GM19455 (cell line): Measurements from ENCODE around the gene S100A8.
"Not testable (repeated sequence)": the region's sequence is repeated elsewhere in the genome, so short reads cannot be mapped to it uniquely, and the experiment has no call there.

ENCODE experiments used
- ATAC-seq: cut with Tn5 transposase; IDR thresholded peaks from one replicate; pipeline ENCODE4 v1.9.1; 2021; ENCODE audit not compliant: unreplicated experiment

The S100A8 gene

GRCh38 chr1:153349363-153350320, 41.2 kb downstream of the S100A8 start:
- ATAC-seq = no peak

GRCh38 chr1:153348511-153349362, 42.1 kb downstream of the S100A8 start, which contains the start of gene PGLYRP4:
PGLYRP4 (minus strand) TSS chr1:153348841; CDS start chr1:153347932, 909 bp downstream.
- ATAC-seq = no peak

- ATAC-seq = no peak
Measured at GRCh38 chr1:153347856-153348255, 43.0 kb downstream of the S100A8 start.

- not testable (repeated sequence) for ATAC-seq
Measured at GRCh38 chr1:153347049-153347448, 43.8 kb downstream of the S100A8 start.

DNA sequence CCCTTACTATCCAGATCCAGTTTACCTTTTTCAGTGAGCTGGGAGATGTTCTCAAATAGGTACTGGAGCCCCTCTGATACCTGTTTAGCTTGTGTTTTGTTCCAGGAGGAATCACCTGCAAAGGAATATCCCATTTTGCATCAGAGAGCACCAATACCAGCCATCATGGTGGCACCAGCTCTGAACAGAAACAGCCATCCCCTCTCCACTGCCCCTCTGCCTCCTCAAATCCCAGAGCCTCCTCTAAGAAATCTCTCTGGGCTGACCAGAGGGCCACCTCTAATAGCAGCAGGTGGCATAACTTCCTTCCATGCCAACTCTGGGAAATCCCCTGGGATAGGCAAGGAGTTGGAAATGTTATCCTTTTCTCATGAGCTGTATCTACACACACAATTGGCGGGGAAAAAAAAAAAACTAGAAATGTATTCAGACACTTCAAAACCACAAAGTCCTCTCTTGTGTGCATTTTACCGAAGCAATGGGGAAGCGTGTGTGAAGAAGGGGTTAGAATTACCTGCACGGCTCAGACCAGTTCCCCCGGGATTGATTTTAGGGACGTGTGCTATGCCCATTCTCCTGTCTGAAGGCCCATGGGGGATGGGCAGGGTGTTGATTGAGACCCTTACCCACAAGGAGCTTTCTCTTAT, 44.7 kb downstream of the S100A8 start:
- ATAC-seq = no peak

DNA sequence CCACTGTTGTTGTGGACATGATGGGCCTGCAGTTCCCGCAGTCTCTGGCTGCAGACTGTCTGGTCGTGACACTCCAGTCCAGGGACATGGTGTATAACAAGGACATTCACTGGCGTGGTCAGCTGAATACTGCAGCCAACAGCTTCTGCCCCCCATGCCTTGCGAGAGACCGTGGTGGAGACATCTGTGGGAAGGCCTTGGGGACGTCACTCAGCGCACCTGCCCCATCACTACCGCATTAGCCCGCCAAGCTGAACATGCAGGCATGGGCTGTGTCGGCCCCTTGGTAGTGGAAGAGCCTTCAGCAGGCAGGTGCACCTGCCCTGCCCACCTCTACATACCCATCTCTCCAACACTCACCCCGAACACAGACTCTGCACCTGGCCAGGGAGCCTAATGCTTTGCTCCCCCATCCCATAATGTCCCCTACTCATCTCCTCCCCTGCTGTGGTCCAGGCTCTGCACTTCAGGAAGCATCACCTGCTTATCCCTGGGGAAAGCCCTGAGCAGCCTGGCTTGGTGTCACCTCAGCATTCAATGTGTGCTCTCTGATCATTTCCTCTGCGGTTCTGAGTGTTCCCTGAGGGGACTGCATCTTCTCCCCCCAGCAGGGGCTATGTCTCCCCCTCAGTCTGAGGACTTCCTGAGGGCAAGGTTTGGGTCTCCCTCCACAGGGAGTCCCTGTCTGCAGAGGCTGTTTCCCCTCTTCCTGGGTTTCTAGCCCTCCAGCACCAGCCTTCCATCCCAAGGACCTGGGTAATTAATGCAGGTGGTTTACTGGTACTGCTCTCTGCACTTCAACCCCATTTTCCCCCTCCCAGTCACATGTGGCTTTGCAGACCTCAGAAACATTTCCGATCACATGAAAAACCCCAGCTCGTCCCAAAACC, 45.4 kb downstream of the S100A8 start:
- no peak for ATAC-seq

DNA sequence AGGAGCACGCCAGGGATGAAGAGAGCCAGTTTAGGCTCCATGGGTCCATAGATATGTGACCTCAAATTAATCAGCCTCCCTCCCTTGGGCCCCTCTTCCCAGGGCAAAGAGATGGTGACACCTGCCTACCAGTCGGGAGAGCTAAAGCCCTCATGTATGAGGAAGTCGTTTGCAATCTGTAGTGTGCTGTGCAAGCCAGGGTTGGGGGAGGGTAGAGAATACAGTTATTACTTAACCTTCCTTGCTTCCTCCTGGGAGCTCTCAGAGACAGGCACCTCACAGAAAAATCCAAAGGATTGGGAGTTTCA, 46.2 kb downstream of the S100A8 start:
- ATAC-seq = no peak

DNA sequence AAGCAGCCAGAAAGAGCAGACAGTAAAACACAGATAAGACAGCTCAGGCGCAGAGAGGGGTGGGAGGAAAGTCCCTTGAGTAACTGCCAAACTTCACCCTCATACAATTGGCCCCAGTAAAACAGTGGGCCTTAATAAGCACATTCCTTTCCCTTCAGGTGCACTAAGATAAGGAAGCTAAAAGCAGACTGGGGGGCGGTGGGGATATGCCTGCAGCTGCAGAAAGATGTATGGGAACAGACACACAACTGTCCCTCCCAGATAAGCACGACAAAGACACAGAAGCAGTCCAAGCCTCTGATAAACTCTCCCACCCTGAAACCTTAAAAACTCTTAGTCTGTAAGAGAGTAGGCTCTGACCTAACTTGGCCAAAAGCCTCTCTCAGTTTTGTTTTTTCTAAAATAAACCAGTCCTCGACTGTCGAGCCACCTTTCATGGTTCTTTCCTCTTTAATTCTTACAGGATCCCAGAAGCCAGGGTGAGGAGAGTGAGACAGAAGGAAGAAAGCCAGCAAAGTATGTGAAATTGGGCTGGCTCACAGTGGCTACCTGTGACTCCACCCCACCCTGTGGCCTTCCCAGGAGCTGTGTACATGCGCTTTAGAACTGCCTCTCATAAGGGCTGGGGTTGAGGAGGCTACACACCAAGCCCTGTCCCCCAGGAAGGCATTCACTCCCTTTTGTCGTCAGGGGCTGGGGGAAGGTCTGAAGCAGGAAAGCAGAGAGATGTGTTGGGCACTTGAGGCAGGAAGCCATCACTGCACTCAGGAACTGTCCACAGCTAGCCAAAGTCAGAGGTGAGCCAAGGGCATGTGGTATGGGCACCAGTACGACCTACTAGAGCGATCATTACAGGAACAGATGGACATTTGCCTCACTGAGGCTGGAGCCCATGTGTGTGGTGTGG, 46.8 kb downstream of the S100A8 start:
- ATAC-seq = no peak

- ATAC-seq = no peak
Measured at GRCh38 chr1:153343040-153343681, 47.7 kb downstream of the S100A8 start.

DNA sequence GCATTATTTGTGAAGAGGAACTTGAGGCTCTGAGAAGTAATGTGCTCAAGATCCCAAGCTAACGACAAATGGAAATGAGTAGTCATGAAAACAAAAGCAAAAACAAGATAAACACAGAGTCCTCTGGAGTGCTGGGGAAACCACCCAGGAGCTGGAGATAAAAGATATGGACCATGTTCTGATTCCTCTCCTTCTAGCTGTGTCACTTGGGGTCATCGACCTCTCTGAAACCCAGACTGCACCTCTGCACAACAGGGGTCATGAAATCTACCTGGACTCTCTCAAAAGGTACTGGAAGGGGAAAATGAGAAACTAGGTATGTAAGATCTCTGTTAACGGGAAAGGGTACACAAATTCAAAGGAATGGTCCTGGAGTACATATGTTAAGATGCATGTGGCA, 48.7 kb downstream of the S100A8 start:
- no peak for ATAC-seq

- ATAC-seq = no peak
Measured at GRCh38 chr1:153341431-153341934, 49.4 kb downstream of the S100A8 start.

GRCh38 chr1:153340356-153340755, 50.5 kb downstream of the S100A8 start:
- ATAC-seq = no peak
